SJSA1 (cell line): ENCODE measurements around the gene UGT1A8. TPM values are rescaled to one million over a fixed set of nuclear protein-coding genes. Genes with fewer than 3 reads are reported as not detected.

ENCODE experiments used
- DNase-seq, 2 experiments: peaks; one replicate each; pipeline ENCODE4 v3.0.0-alpha.2; 2015 to 2020; ENCODE audit warnings: low spot score in 2 of 2, low read depth in 1 of 2
- H3K27ac ChIP-seq: fragments of 250-450 bp; sonication (Bioruptor Pico); 2 replicates; pipeline ENCODE4 v1.5.1; 2020; ENCODE audit warnings: mild to moderate bottlenecking, moderate library complexity
- H3K27me3 ChIP-seq: fragments of 250-450 bp; sonication (Bioruptor Pico); replicated peaks from 2 replicates; pipeline ENCODE4 v1.5.1; 2020; ENCODE audit warnings: mild to moderate bottlenecking, moderate library complexity
- H3K36me3 ChIP-seq: fragments of 250-450 bp; sonication (Bioruptor Pico); 2 replicates; pipeline ENCODE4 v1.5.1; 2020; ENCODE audit warnings: mild to moderate bottlenecking
- H3K4me1 ChIP-seq: fragments of 250-450 bp; sonication (Bioruptor Pico); replicated peaks from 2 replicates; pipeline ENCODE4 v1.6.1; 2021; ENCODE audit warnings: mild to moderate bottlenecking
- H3K4me3 ChIP-seq: fragments of 250-450 bp; sonication (Bioruptor Pico); 2 replicates; pipeline ENCODE4 v1.5.1; 2020; ENCODE audit warnings: mild to moderate bottlenecking
- H3K9me3 ChIP-seq: fragments of 250-450 bp; sonication (Bioruptor Pico); replicated peaks from 2 replicates; pipeline ENCODE4 v1.5.1; 2020; ENCODE audit warnings: mild to moderate bottlenecking
- total RNA-seq: library from RNA; depleted of rRNA; stranded (reverse); fragments of >200 nt; shearing (Covaris generic); gene quantifications from 2 replicates; pipeline ENCODE4 v1.2.3, GENCODE V29; 2014

The UGT1A8 gene
- total RNA-seq, 1 experiment from 2014 or later, result not detected

DNA sequence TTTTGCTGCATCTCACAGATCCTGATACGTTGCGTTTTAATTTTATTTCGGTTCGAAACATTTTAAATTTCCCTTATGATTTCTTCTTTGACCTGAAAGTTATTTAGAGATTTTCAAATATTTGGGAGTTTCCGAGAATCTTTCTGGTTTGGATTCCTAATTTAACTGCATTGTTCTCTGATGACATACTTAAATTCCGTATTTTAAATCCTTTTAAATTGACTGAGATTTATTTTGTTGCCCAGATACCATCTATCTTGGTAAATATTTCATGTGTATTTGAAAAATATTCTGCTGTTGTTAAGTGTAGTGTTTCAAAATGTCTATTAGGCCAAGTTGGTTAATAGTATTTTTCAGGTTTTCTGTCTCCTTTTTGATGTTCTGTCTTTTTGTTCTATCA, 198.4 kb downstream of the UGT1A8 start:
- H3K27me3 ChIP-seq, result no peaks in the 10 kb centered on the region
- no peak overlapping the region for H3K4me3 ChIP-seq
- no peaks in the 10 kb centered on the region; the same call in 1 of the 2 replicates for H3K9me3 ChIP-seq
- H3K4me1 ChIP-seq, result peaks cover 10% of the 10 kb centered on the region
- peak overlapping the region; percentile 11; the same call in 1 of the 2 replicates for H3K27ac ChIP-seq
- H3K36me3 ChIP-seq, result no peaks in the 10 kb centered on the region
- DNase-seq, result no peak

DNA sequence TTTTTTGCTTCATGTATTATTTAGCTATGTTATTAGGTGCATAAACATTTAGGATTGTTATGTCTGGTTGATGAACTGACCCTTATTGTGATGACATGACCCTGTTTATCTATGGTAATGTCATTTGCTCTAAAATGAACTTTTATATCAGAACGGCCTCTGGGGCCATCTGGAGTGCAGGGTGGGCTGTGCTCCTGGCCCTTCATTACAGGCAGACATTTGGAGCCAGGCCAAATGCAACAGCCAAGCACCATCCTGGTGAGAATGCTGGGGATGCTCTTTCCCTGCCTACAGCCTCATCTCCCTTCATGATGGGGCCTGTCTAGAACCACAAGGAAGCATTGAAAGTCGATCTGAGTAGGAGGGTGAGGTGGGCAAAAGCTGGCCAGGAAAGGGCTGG, 198.9 kb downstream of the UGT1A8 start:
- Histone ChIP-seq H3K27ac (peak overlapping the region; percentile 11; the same call in 1 of the 2 replicates), H3K9me3 (no peaks in the 10 kb centered on the region; the same call in 1 of the 2 replicates), H3K36me3 (no peaks in the 10 kb centered on the region), H3K27me3 (no peaks in the 10 kb centered on the region), H3K4me3 (no peak overlapping the region), H3K4me1 (peaks cover 10% of the 10 kb centered on the region)
- DNase-seq, result no peak

DNA sequence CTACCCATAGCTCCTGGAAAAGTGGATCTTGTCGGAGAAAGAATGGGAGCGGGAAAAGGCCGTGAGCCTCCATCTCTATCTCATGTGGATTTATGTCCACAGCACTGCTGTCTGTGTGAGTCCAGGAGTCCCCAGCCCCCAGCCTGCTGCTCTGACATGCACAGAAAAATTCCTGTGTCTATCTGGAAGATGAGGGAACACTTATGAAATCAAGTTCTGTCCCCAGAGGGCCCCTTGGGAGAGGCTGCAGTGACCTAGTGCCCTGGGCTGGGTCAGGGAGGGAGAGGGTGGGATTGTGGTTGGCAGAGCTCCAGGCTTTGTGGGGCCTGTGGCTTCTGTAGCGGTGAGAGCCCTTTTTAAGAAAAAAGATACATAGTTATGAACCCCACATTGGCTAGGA, 199.3 kb downstream of the UGT1A8 start:
- Histone ChIP-seq H3K27ac (no peak overlapping the region), H3K4me3 (no peak overlapping the region), H3K27me3 (no peaks in the 10 kb centered on the region), H3K36me3 (no peaks in the 10 kb centered on the region), H3K4me1 (peaks cover 10% of the 10 kb centered on the region), H3K9me3 (no peaks in the 10 kb centered on the region; the same call in 1 of the 2 replicates)
- no peak for DNase-seq

DNA sequence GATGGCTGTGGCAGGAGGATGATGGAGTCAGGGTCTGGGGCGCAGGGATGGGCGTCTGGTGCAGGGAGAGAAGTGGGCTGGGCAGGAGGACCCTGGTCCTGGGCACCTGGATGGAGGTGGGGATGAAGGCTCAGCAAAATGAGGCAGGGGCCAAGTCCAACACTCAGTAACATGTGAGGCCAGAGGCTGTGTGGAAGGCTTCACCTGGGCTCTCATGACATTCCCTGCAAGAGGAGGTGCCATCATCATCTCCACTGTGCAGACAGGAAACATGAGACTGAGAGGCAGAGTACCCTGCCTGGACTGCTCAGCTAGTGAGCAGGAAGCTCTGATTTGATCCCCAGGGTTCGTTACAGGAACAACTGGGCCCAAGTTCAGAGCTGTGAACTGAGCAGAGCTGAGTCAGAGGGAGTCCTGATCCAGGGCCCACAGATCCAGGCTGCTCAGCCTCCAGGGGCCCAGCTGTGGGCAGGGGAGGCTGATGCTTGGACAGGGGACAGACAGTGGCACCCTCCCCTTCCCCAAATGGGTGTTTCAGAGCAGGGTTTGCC, 200.0 kb downstream of the UGT1A8 start:
- no peaks in the 10 kb centered on the region; the same call in 1 of the 2 replicates for H3K9me3 ChIP-seq
- peaks cover 10% of the 10 kb centered on the region for H3K4me1 ChIP-seq
- H3K27ac ChIP-seq, result no peak overlapping the region
- DNase-seq, result peak in 1 of 2 experiments; percentile 22
- no peaks in the 10 kb centered on the region for H3K36me3 ChIP-seq
- no peaks in the 10 kb centered on the region for H3K27me3 ChIP-seq
- H3K4me3 ChIP-seq, result no peak overlapping the region

DNA sequence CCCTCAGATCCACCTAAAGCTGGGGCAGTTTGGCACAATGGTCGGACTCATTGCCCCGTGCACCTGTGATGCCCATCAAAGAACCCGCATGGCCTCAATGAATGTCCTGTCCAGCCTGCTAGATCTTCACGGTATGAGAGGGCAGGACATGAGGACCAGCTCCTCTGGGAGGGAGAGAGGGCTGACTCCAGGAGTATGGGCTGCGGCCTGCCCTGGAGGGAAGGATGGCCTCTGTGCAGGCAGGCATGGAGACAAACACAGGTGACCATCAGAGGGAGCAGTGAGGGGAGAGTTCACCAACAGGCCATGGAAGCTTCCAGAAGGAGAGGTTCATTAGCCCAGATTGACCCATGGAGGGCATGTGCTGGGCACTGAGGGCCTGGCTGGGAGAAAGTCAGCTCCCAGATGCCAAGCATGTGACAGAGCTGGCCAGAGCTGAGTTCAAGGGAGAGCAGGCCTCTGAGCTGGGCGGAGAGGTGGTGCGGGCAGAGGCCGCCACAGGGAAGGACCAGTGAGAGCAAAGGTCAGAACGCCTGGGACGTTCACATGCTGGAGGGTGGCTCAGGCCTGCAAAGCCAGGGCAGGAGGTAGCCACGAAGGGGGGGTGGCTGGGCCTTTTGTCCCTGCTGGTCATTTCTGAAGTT, 200.7 kb downstream of the UGT1A8 start:
- DNase-seq, result peak in 1 of 2 experiments; percentile 31
- no peaks in the 10 kb centered on the region for H3K36me3 ChIP-seq
- no peak overlapping the region for H3K27ac ChIP-seq
- H3K9me3 ChIP-seq, result no peaks in the 10 kb centered on the region; the same call in 1 of the 2 replicates
- H3K4me1 ChIP-seq, result peaks cover 10% of the 10 kb centered on the region
- H3K4me3 ChIP-seq, result no peak overlapping the region
- H3K27me3 ChIP-seq, result no peaks in the 10 kb centered on the region

DNA sequence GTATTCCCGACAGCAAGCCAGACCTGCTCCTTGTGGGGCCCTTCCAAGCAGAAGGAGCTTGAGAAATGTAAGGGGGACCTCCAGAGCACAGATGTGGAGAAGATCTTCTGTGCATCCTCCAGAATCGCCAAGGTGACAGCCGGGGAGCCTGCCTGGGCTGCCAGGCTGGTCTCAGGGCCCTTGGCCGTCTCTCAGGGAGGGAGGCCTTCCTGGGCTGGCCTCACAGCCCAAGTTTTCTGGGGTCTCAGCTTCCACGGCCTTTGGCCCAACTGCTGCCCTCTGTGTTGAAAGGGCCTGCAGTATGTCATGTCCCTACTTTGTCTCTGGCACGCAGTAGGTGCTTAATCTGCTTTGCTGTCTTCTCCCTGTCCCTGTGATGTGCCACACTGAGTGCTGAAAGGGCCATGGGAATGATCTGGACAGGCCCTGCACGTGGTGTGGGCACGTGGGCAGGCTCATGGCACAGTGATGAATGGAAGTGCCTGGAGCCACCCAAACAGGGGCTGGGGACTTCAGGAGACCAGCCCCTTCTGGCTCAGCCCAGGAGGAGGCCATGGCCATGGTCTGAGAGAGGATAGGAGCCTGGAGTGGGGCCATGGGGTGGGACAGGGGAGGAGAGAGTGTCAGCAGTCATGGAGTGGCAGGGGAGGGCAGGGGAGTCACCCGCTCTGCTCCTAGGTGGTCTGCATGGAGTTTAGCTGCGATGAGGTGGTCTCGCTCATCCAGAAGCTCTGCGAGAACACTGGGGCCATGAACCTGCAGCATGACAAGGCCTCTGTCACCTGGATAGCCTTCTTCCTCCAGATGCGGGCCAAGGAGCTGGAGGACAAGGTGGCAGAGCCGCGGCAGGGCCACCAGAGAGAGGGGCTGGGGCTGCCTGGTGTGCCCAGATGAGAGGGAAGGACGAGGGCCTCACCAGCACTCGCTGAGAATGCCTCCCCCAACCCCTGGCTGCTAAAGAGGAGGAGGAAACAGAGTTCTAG, 201.5 kb downstream of the UGT1A8 start:
- DNase-seq, result peak in 1 of 2 experiments; percentile 35
- H3K4me1 ChIP-seq, result peaks cover 10% of the 10 kb centered on the region
- no peaks in the 10 kb centered on the region for H3K36me3 ChIP-seq
- no peaks in the 10 kb centered on the region for H3K27me3 ChIP-seq
- no peak overlapping the region for H3K4me3 ChIP-seq
- no peak overlapping the region for H3K27ac ChIP-seq
- no peaks in the 10 kb centered on the region; the same call in 1 of the 2 replicates for H3K9me3 ChIP-seq

DNA sequence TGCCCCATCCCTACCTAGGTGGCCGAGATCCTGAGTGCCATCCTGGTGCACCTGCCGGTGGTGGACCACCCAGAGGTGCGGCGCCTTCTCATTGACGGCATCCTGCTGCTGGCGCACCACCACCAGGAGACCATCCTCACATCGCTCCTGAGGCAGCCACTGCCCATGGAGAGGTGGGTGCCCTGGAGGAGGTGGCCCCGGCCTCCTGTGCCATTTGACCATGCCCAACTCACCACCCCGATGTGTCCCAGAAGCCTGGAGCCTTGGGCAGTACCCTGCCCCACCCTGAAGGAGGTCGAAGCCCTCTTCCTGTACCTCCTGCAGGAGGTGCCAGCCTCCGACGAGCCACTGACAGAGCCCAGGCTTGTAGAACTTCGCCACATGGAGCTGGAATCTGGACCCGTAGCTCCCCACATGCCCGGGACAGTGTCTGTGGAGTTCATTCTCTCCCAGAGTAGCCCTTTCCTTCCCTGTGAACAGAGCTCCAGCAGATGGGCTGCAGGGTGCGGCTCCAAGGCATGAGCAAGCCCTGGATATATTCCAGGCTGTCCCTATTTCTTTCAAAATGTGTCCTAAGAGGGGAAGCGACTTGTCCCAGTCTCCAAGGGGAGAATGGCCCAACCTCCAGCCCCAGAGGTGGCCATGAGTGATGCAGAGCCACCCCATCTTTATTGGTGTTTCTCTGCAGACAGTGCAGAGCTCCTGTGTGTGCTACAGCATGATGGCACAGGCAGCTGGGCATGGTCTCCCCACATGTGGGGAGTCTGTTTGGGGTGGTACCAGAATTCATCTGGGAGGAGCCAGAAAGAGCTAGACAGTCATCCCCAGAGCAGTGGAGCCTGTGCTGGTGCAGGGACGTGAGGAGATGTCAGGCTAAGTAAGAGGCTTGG, 202.7 kb downstream of the UGT1A8 start:
- no peaks in the 10 kb centered on the region; the same call in 1 of the 2 replicates for H3K9me3 ChIP-seq
- no peak overlapping the region for H3K27ac ChIP-seq
- DNase-seq, result peak in 1 of 2 experiments; percentile 38
- H3K27me3 ChIP-seq, result no peaks in the 10 kb centered on the region
- no peaks in the 10 kb centered on the region for H3K36me3 ChIP-seq
- H3K4me3 ChIP-seq, result no peak overlapping the region
- peaks cover 10% of the 10 kb centered on the region for H3K4me1 ChIP-seq

DNA sequence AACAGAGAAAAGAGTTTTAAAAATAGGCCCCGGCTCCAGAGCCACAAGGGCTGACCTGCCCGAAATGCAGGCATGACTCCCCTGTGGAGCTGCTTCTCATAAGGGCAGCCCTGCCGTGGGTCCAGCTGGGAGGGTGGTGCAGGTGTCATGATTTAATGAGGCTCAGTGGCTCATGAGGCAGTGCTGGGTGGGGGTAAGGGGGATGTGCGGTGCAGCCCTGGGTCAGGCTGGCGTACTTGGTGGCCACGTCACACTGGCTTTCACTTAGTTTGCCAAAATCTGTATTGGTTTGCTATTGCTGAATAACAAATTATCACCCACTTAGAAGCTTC, 203.3 kb downstream of the UGT1A8 start:
- Histone ChIP-seq H3K4me3 (no peak overlapping the region), H3K4me1 (peaks cover 10% of the 10 kb centered on the region), H3K36me3 (no peaks in the 10 kb centered on the region), H3K27ac (no peak overlapping the region), H3K9me3 (no peaks in the 10 kb centered on the region; the same call in 1 of the 2 replicates), H3K27me3 (no peaks in the 10 kb centered on the region)
- no peak for DNase-seq

DNA sequence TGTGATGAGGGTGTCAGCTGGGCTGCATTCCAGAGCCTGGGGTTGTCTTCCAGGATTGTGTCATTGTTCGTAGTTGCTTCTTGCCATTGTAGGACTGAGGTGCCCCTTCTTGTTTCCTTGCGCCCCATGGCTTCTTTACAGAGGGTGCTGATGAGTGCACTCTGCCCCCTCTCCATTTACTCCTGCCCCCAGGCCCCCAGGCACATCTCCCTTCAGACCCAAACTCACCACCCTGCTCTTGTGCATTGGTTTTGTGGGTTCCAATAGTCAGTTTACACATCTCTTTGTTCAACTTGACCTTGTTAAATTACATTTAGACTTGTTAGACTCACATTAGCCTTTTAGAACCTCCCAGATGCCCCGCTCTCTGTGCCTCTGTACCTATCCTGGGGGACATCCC, 203.8 kb downstream of the UGT1A8 start:
- no peak overlapping the region for H3K27ac ChIP-seq
- no peaks in the 10 kb centered on the region; the same call in 1 of the 2 replicates for H3K9me3 ChIP-seq
- H3K27me3 ChIP-seq, result no peaks in the 10 kb centered on the region
- peaks cover 9% of the 10 kb centered on the region for H3K4me1 ChIP-seq
- no peak for DNase-seq
- no peak overlapping the region for H3K4me3 ChIP-seq
- H3K36me3 ChIP-seq, result no peaks in the 10 kb centered on the region

DNA sequence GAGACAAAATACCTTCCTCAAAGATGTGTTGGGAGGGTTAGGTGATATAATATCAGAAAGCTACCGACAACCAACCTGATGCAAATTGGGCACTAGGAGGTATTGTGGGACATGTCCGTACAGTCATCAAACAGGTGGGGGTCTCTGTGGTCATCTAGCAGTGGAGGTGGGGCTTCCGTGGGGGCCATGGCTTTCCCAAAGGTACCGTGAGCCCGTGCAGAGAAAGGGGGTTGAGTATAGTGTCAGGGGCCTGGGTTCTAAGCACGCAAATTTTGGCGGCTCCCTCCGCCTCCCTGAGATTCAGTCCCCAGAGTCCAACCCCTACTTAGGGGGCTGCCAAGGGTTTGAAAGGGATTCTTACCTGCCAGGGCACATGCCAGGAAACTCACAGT, 204.3 kb downstream of the UGT1A8 start:
- H3K4me1 ChIP-seq, result peaks cover 4% of the 10 kb centered on the region
- no peaks in the 10 kb centered on the region for H3K36me3 ChIP-seq
- DNase-seq, result no peak
- H3K9me3 ChIP-seq, result no peaks in the 10 kb centered on the region; the same call in 1 of the 2 replicates
- H3K27me3 ChIP-seq, result no peaks in the 10 kb centered on the region
- no peak overlapping the region for H3K27ac ChIP-seq
- H3K4me3 ChIP-seq, result no peak overlapping the region

DNA sequence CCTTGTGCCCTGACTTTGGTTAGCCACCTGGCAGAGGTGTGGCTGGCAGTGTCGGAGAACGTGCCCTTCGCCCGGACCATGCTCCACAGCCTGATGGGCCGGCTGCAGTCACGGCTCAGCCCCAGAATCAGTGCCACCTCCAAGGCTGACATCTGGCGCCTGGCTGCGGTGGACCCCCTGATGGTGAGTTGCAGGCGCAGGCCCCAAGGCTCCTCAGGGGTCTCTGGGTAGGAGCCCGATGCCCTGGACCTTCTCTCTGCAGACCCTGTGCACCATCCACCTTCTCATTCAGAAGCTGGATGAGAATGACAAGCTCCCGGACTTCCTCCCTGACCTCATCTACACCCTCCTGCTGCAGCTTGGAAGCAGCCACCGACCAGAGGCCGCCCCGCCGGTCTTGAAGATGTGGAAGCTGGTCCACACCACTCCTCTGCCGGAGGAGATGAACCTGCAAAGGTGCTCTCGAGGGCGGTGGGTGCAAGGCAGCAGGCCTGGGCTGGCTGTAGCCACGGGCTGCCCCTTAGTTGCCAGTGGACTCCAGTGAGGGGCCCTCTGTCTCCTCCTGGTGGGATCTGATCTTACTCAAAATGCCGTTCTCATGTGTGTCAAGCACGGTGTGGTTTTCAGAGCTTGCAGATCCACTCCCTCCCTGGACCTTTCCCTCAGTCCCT, 204.8 kb downstream of the UGT1A8 start:
- Histone ChIP-seq H3K9me3 (no peaks in the 10 kb centered on the region; the same call in 1 of the 2 replicates), H3K27me3 (no peaks in the 10 kb centered on the region), H3K27ac (no peak overlapping the region), H3K36me3 (no peaks in the 10 kb centered on the region), H3K4me1 (no peaks in the 10 kb centered on the region), H3K4me3 (no peak overlapping the region)
- DNase-seq, result peak in 1 of 2 experiments; percentile 41
